Amniotic stem cell (primary cell): ENCODE data around the gene USP13.
"Not testable (repeated sequence)": the region's sequence is repeated elsewhere in the genome, so short reads cannot be mapped to it uniquely, and the experiment has no call there.

Source experiments
- DNase-seq: peaks from one replicate; lab custom pipeline; 2025; lab: John Stamatoyannopoulos, UW

USP13 gene

GRCh38 chr3:179655236-179655635 lies 2.4 kb downstream of the USP13 start:
- no peak for DNase-seq

DNA sequence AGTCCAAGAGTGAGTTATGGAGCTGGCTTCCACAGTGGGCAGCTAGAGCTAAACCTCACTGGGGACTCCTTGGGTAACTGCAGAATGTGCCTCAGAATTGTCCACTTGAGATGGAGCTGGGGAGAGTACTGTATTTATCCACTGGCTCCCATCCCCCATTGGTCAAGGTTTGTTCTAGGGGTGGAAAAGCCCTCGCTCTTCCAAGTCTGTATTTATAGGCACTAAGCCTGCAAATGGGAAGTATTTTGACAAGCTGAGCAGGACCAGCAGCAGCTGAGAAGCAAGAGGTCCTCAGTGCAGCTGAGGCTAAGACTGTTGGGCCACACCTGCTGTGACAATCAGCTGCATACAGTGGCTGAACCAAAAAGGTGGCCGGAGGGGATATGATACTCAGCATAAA lies 5.8 kb downstream of the USP13 start:
- no peak for DNase-seq

GRCh38 chr3:179660872-179661271 lies 8.0 kb downstream of the USP13 start:
- no peak for DNase-seq

DNA sequence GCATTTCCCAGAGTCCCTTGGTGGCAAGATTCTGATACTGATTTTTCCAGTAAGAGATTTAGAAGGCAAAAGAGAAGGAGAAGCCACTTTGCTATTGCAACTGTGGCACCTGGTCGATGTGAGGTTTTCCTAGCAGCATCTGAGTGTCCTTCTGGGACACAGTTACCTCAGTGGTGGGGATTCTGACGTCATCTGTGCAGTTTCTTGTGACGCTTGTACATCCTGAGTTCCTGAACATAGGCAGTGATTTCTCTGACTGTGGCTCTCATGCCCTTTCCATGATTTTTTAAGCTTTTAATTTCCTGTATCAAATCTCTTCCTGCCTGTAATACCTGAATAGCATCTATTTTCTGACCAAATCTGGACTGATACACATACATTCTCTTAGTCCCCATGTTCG lies 8.9 kb downstream of the USP13 start:
- DNase-seq: no peak

DNA sequence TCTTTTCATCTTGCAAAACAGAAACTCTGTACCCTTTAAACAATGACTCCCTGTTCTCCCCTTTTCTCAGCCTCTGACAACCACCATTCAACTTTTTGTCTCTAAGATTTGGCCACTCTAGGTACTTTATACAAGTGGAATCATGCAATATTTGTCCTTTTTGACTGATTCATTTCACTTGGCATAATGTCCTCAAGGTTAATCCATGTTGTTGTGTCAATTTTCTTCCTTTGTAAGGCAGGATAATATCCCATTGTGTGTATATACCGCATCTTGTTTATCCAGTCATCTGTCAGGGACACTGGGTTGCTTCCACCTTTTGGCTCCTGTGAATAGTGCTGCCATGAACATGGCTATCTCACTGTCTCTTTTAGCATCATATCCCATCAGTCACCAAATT lies 10.3 kb downstream of the USP13 start:
- no peak for DNase-seq

GRCh38 chr3:179666030-179666429 lies 13.2 kb downstream of the USP13 start:
- DNase-seq: no peak

- DNase-seq: no peak
These were observed 13.7 kb downstream of the USP13 start for GRCh38 chr3:179666436-179667035.

- DNase-seq: no peak
These were observed 15.6 kb downstream of the USP13 start for GRCh38 chr3:179668429-179668828.

DNA sequence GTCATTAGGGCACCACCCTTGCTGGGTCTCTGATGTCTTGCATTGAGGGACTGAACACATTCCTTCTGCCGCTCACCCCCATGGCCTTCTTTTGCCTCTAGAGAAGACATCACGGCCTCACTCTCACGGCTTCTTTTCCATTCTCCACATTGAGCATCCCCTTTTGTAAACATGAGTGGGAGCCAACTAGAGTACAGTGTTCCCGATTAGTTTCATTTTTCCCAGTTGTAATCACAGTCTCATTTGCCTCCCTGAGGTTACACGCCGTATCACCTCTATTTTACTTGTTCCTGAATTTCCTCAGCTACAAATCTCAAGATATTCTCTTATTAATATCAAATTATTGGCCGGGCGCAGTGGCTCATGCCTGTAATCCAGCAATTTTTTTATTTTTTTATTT lies 17.5 kb downstream of the USP13 start:
- DNase-seq: no peak

GRCh38 chr3:179671309-179671708 lies 18.5 kb downstream of the USP13 start:
- no peak for DNase-seq

DNA sequence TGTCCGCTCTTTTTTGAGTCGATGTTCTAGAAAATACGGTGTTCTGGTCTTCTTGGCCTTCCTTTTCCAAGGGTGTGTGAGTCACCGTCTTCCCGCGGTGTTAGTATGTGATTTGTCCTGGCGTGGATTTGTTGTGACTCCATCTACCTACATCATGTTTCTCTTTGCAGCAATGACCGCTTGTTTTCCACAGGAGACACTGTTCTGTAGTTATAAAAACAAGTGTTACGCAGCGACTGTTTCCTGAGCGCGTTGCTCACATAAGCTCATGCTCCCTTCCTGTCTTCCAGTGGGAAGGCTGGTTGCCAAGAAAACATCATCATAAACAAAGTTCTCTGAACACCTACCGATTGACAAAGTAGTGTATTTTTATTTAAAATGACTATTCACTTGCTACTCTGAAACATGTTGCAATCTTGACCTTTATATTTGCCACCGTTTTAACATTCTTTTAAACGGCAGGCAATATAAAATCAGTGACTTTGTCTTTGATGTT lies 19.0 kb downstream of the USP13 start:
- no peak for DNase-seq

- no peak for DNase-seq
These were observed 20.1 kb downstream of the USP13 start for GRCh38 chr3:179672918-179673317.

DNA sequence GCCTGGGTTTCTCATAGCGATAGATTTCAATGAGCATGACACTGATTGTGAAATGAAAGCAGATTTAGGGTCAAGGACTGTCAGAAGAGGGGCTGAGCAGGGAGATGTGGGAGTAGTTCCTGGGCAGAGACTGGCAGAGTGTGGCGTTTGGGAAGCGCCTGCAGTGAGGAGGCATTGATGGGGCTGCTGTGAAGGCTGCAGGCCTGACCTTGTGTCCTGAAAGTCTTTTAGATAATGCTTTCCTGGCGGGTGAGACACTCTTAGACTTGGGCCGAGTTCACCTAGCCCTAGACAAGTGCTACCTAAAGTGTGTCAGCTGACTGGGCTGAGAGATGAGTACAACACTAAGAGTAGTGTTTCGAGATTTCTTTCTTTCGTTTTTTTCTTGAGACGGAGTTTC lies 20.7 kb downstream of the USP13 start:
- DNase-seq: no peak

DNA sequence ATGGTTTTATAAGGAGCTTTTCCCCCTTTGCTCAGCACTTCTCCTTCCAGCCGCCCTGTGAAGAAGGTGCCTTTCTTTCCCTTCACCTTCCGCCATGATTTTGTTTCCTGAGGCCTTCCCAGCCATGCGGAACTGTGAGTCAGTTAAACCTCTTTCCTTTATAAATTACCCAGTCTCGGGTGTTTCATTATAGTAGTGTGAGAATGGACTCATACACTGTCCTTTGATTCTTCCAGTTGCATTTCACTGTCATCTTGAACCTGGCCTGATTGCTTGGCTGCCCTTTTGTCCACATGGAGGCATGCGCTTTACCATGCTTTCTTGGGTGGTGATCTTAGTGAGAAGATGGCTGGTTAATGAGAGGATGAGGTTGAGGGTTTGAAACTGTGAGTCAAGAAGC lies 23.2 kb downstream of the USP13 start:
- DNase-seq: no peak

DNA sequence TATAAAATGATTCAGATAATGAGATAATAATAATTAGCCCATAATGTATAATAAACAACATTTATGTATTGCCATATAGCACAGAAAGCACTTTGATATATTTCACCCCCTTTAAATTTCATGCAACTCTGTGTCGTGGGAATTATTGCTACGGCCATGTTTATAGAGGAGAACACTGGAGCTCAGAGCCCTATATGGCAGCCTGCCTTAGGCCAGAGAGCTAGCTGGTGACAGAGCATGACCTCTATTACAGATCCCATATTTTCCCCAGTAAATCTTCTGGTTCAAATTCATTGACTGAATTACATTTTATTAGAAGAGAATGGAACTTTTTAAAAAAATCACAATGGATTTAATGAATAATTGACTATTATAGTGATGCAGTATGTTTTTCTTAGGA lies 25.0 kb downstream of the USP13 start:
- no peak for DNase-seq

- no peak for DNase-seq
These were observed 28.8 kb downstream of the USP13 start for GRCh38 chr3:179681492-179682263.

GRCh38 chr3:179682426-179683080 lies 29.7 kb downstream of the USP13 start:
- DNase-seq: no peak

DNA sequence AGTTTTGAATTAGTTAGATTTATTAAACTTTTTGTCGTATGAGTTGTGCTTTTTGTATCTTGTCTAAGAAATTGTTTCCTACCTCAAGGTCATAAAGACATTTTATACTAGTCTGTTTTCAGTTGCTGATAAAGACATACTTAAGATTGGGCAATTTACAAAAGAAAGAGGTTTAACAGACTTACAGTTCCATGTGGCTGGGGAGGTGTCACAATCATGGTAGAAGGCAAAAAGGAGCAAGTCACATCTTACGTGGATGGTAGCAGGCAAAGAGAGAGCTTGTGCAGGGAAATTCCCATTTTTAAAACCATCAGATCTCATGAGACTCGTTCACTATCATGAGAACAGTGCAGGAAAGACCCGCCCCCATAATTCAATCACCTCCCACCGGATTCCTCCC lies 30.4 kb downstream of the USP13 start:
- not testable (repeated sequence) for DNase-seq

DNA sequence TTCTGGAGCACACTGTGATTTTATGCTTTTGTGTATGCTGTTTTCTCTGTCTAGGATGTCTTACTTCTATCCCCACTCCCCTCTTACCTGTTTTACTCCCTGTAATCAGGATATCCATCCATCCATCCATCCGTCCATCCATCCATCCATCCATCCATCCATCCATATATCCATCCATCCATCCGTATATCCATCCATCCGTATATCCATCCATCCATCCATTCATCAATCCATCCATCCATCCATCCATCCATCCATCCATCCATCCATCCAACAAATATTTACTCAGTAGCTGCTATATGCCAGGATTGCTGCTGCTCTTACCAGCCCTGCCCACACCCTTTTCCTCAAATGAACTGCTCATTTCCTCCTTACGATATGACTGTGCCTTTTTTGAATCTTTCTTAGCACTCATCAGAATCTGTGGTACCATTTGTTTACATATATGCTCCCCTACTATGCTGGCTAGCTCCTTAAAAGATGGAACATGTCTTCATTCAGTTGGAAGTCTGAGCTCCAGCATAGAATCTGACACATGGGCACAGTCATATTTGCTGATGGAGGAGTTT lies 35.2 kb downstream of the USP13 start:
- DNase-seq: no peak

- no peak for DNase-seq
These were observed 36.0 kb downstream of the USP13 start for GRCh38 chr3:179688850-179689249.

GRCh38 chr3:179694731-179695130 lies 41.9 kb downstream of the USP13 start:
- no peak for DNase-seq

- no peak for DNase-seq
These were observed 43.0 kb downstream of the USP13 start for GRCh38 chr3:179695672-179696313.
